HL-60 (cell line): ENCODE results near the gene C6.

ENCODE experiments used
- DNase-seq, 2 experiments: peaks; one replicate each; pipeline ENCODE4 v3.0.0-alpha.2; 2010 to 2020; ENCODE audit warnings: low read depth in 1 of 2, low spot score in 1 of 2
- H3K27ac ChIP-seq: fragments of 250-450 bp; sonication (Bioruptor Pico); replicated peaks from 2 replicates; pipeline ENCODE4 v1.5.1; 2020; ENCODE audit warnings: mild to moderate bottlenecking, moderate library complexity
- H3K27me3 ChIP-seq: fragments of 250-450 bp; sonication (Bioruptor Pico); 2 replicates; pipeline ENCODE4 v1.5.1; 2021; ENCODE audit warnings: mild to moderate bottlenecking, moderate library complexity; ENCODE audit not compliant: insufficient read depth, poor library complexity, severe bottlenecking
- H3K4me3 ChIP-seq: replicated peaks from 2 replicates; pipeline ENCODE4 v1.5.1; 2011; ENCODE audit warnings: mild to moderate bottlenecking, control low read depth, low read length; ENCODE audit not compliant: insufficient read depth
- GABPA ChIP-seq: IDR thresholded peaks from 2 replicates; pipeline ENCODE4 v1.6.1; 2012; ENCODE audit warnings: low read depth
- POLR2AphosphoS5 ChIP-seq: IDR thresholded peaks from 2 replicates; pipeline ENCODE4 v1.6.1; 2012; ENCODE audit warnings: low read depth
- SPI1 ChIP-seq: IDR thresholded peaks from 2 replicates; pipeline ENCODE4 v1.6.1; 2012; ENCODE audit warnings: low read depth, mild to moderate bottlenecking, borderline replicate concordance
- long read RNA-seq: library from polyadenylated mRNA; unstranded; transcript quantifications from one replicate; pipeline ENCODE4 v2.0.0, GENCODE V29; 2020
- TF ChIP-seq, protein P1 (sequence below): IDR thresholded peaks from 2 replicates; pipeline ENCODE4 v1.6.1; 2012; ENCODE audit warnings: low read depth; ENCODE audit not compliant: insufficient replicate concordance
- TF ChIP-seq, protein P2 (sequence below): IDR thresholded peaks from one replicate; pipeline ENCODE4 v1.5.1; 2011; ENCODE audit warnings: low read length, control low read depth, inconsistent platforms; ENCODE audit not compliant: insufficient read depth

The C6 gene
- long read RNA-seq = 0 reads

DNA sequence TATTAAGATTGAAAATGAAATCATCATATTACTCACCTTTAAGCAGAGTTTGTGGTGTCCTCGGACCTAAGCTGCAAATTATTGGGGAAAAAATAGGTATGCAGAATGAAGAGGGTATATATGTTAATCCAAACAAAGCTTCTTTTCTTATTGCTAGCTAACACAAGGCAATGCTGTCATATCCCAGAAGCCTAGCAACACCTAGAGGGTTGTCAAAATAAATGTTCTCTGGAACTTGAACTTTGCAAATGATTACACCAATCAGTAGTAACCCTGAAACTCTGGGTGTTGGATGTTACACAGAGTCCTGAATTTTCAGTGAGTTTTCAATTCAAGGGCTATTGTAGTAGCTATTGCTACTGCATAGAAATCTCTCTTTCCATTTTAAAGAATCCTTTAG is at the start of gene C6:
Gene C6, minus strand, starts transcription at position 193 of the 400 bp plus-strand sequence. CDS start 10,302 bp downstream, outside the sequence.
- no peak for DNase-seq
- TF ChIP-seq POLR2AphosphoS5 (no peak), GABPA (no peak), SPI1 (no peak)
- TF ChIP-seq, protein P1, sequence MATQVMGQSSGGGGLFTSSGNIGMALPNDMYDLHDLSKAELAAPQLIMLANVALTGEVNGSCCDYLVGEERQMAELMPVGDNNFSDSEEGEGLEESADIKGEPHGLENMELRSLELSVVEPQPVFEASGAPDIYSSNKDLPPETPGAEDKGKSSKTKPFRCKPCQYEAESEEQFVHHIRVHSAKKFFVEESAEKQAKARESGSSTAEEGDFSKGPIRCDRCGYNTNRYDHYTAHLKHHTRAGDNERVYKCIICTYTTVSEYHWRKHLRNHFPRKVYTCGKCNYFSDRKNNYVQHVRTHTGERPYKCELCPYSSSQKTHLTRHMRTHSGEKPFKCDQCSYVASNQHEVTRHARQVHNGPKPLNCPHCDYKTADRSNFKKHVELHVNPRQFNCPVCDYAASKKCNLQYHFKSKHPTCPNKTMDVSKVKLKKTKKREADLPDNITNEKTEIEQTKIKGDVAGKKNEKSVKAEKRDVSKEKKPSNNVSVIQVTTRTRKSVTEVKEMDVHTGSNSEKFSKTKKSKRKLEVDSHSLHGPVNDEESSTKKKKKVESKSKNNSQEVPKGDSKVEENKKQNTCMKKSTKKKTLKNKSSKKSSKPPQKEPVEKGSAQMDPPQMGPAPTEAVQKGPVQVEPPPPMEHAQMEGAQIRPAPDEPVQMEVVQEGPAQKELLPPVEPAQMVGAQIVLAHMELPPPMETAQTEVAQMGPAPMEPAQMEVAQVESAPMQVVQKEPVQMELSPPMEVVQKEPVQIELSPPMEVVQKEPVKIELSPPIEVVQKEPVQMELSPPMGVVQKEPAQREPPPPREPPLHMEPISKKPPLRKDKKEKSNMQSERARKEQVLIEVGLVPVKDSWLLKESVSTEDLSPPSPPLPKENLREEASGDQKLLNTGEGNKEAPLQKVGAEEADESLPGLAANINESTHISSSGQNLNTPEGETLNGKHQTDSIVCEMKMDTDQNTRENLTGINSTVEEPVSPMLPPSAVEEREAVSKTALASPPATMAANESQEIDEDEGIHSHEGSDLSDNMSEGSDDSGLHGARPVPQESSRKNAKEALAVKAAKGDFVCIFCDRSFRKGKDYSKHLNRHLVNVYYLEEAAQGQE = no peak
- TF ChIP-seq, protein P2, sequence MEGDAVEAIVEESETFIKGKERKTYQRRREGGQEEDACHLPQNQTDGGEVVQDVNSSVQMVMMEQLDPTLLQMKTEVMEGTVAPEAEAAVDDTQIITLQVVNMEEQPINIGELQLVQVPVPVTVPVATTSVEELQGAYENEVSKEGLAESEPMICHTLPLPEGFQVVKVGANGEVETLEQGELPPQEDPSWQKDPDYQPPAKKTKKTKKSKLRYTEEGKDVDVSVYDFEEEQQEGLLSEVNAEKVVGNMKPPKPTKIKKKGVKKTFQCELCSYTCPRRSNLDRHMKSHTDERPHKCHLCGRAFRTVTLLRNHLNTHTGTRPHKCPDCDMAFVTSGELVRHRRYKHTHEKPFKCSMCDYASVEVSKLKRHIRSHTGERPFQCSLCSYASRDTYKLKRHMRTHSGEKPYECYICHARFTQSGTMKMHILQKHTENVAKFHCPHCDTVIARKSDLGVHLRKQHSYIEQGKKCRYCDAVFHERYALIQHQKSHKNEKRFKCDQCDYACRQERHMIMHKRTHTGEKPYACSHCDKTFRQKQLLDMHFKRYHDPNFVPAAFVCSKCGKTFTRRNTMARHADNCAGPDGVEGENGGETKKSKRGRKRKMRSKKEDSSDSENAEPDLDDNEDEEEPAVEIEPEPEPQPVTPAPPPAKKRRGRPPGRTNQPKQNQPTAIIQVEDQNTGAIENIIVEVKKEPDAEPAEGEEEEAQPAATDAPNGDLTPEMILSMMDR = no peak
- no peak within 1 kb of the TSS for H3K4me3 ChIP-seq
- H3K27me3 ChIP-seq = peaks cover 3% of the 10 kb centered on the region
- no peak within 1 kb of the TSS for H3K27ac ChIP-seq

- TF ChIP-seq, protein P2 = no peak
- no peak for TF ChIP-seq GABPA
- no peak for TF ChIP-seq POLR2AphosphoS5
- no peak for TF ChIP-seq SPI1
- TF ChIP-seq, protein P1 = no peak
- no peak for DNase-seq
- Histone ChIP-seq H3K27ac (no peak overlapping the region), H3K27me3 (no peaks in the 10 kb centered on the region), H3K4me3 (no peak overlapping the region)
These were observed 43.1 kb upstream of the C6 start for GRCh38 chr5:41256400-41256799.

DNA sequence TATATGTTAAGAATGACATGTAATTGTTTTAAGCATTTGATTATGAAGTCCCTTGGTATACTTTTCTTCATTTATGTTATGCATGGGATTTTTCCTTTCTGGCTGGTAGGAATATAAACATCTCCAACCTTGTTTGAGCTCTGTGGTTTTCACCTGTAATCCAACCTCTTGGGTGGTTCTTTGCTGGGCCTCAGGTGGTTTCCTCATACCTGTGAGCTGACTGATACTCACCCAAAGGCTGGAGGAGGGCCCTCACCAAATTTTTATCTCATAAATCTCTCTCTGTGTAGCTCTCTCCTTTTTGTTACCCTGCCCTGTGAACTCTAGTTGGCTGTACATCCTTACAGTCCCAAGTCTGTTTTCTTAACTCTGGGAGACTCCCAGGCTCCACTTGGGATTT is 39.8 kb upstream of the C6 start:
- no peaks in the 10 kb centered on the region for H3K27me3 ChIP-seq
- TF ChIP-seq, protein P2 = no peak
- TF ChIP-seq POLR2AphosphoS5 = no peak
- TF ChIP-seq, protein P1 = no peak
- no peak for TF ChIP-seq GABPA
- no peak for TF ChIP-seq SPI1
- H3K27ac ChIP-seq = no peak overlapping the region
- no peak for DNase-seq
- H3K4me3 ChIP-seq = no peak overlapping the region
